DMS53 treated with DMSO at 0.1 percent for 48 hours (cell line): ENCODE measurements around the gene DPPA3.
"Not testable (repeated sequence)": the region's sequence is repeated elsewhere in the genome, so short reads cannot be mapped to it uniquely, and the experiment has no call there.

Experiments used
- DNase-seq: peaks from one replicate; lab custom pipeline; 2025; ENCODE audit not compliant: unreplicated experiment; lab: John Stamatoyannopoulos, UW

The DPPA3 gene

GRCh38 chr12:7729746-7730145 lies 18.5 kb downstream of the DPPA3 start:
- DNase-seq: no peak

GRCh38 chr12:7730984-7731383 lies 19.8 kb downstream of the DPPA3 start:
- not testable (repeated sequence) for DNase-seq

DNA sequence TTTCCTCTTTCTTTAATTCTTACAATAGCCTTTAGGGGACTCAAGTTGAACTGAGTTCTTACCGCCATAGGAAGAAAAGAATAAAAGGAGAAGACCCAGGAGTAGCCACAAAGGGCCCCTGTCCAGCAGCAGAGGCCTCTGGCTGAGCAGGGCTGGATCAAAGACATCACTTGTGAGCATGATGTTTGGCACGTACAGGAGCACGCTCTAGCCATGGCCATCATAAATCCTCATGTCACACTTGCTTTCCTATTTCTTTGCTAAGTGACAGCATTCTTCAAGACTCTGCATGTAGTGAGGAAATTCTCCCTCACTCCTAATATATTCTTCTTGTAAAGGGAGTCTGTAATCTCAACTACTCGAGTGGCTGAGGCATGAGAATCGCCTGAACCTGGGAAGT lies 20.3 kb downstream of the DPPA3 start:
- DNase-seq: no peak

DNA sequence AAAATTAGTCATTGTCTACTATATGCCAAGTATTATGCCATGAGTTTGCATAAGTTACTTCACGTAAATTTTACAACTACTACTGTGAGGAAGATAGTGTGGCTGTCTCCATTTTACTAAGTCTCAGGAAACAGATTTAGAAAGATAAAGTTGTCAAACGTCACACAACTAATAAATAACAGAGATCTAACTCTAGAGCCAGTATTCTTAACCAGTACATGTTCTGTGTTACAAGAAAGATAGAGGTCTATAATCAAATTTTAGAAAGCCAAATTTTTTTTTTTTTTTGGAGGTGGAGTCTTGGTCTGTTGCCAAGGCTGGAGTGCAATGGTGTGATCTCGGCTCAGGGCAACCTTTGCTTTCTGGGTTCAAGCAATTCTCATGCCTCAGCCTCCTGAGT lies 21.8 kb downstream of the DPPA3 start:
- DNase-seq: no peak

DNA sequence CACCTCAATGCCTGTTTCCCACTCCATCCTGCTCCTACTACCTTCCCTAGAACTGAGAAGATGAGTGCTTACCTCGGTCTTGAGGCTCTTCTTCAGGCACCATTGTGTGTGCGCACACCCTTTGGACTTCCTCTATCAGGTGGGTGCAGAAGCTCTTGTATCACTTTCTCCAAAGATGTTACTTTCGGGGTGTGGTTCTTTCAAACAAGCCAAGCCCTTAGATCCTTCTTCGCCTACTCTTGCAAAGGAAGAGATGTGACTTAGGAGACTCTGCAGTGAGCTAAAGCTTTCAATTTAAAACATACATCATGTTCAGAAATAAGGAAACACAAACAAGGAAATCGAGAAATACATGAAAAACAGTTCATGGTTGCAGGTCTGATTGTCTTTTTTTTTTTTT lies 36.0 kb downstream of the DPPA3 start, which contains the start of gene CLEC4C:
CLEC4C (minus strand) TSS at position 130 of the 400 bp plus-strand sequence; CDS start at position 103, 27 bp downstream.
- DNase-seq: no peak

DNA sequence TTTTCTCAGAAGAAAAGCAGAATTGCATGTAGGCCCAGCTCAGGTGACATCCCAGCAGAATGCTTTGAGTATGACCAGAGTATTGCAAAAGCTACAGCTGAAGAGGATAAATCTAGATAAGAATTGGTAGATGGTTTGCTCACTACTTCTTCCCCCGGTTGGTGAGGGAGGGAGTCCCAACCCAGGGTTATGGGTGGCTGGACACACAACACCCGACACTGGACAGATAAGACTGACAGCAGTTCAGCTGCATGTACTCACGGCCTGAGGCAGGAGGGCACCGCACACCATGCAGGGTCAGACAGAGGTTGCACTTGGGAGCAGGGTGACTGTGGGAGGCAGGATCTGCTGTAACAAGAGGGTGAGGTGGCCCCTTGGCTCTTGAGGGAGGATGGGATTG lies 37.6 kb downstream of the DPPA3 start:
- DNase-seq: no peak

DNA sequence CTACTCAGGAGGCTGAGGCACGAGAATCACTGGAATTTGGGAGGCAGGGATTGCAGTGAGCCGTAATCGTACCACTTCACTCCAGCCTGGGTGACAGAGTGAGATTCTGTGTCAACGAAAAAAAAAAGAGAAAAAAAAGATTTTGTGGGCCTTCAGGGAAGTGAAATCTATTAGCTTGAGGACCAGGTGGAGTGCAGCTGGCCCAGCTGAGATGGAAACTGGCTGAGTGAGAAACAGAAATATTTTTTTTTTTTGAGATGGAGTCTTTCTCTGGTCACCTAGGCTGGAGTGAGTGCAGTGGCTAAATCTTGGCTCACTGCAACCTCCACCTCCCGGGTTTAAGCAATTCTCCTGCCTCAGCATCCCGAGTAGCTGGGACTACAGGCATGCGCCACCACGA lies 38.2 kb downstream of the DPPA3 start:
- DNase-seq: no peak

- DNase-seq: no peak
These were observed 39.1 kb downstream of the DPPA3 start for GRCh38 chr12:7750350-7750749.

- no peak for DNase-seq
These were observed 40.2 kb downstream of the DPPA3 start for GRCh38 chr12:7751394-7751793.

DNA sequence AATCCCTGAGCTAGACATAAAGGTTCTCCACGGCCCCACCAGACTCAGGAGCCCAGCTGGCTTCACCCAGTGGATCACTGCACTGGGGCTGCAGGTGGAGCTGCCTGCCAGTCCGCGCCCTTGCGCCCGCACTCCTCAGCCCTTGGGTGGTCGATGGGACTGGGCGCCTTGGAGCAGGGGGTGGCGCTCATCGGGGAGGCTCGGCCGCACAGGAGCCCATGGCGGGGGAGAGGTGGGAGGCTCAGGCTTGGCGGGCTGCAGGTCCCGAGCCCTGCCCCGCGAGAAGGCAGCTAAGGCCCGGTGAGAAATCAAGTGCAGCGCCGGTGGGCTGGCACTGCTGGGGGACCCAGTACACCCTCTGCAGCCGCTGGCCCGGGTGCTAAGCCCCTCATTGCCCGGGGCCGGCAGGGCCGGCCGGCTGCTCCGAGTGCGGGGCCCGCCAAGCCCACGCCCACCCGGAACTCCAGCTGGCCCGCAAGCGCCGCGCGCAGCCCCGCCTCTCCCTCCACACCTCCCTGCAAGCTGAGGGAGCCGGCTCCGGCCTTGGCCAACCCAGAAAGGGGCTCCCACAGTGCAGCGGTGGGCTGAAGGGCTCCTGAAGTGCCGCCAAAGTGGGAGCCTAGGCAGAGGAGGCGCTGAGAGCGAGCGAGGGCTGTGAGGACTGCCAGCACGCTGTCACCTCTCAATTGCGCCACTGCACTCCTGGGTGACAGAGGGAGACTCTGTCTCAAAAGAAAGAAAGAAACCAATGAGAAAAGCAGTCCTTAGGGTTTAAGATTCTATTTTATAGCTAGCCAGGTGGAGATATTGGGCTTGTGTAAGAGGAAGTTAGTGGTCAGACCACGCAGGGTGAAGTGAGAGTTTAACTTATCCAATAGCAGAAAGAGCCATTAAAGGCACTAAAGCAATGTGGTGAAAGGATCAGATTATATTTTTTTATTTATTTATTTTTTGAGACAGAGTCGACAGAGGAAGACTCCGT lies 41.0 kb downstream of the DPPA3 start:
- DNase-seq: not testable (repeated sequence)

DNA sequence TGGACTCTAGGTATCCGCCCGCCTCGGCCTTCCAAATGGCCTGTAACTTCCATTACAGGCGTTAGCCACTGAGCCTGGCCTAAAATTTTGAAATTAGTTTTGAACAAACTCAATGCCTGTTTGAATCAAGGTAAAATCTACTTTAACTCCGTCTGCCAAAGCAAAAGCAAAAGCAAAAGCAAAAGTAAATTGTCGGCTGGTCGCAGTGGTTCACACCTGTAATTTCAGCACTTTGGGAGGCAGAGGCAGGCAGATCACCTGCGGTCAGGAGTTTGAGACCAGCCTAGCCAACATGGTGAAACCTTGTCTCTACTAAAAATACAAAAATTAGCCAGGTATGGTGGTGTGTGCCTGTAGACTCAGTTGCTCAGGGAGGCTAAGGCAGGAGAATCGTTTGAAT lies 44.4 kb downstream of the DPPA3 start:
- DNase-seq: not testable (repeated sequence)

- DNase-seq: no peak
These were observed 45.8 kb downstream of the DPPA3 start for GRCh38 chr12:7756993-7757392.

DNA sequence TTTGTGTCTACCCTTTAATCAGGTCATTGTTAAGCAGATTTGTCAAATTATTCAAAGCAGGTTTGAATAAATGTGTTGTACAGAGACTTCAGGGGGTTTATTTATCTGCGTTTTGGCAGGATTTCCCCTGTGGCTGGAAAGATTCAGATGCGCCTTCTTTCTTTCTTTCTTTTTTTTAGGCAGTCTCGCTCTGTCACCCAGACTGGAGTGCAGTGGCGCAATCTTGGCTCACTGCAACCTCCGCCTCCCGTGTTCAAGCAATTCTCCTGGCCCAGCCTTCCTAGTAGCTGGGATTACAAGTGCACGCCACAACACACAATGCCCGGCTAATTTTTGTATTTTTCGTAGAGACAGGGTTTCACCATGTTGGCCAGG lies 47.5 kb downstream of the DPPA3 start:
- no peak for DNase-seq
